GM23248 (cell line): ENCODE results near the gene SH3BP2. TPM values are rescaled to one million over a fixed set of nuclear protein-coding genes. Genes with fewer than 3 reads are reported as not detected.
A peak's percentile ranks its signal among the peaks of the same experiment; 100 is the strongest.

Experiments
- DNase-seq: peaks from one replicate; pipeline ENCODE4 v3.0.0-alpha.2; 2015
- H2AFZ ChIP-seq: fragments of 200-600 bp; sonication (generic); 2 replicates; pipeline ENCODE4 v1.6.1; 2016; ENCODE audit warnings: antibody characterized with exemption
- H3F3A ChIP-seq: fragments of 200-600 bp; sonication (generic); 2 replicates; pipeline ENCODE4 v1.6.1; 2016; ENCODE audit warnings: mild to moderate bottlenecking, antibody characterized with exemption, mixed run types; ENCODE audit not compliant: insufficient read depth
- H3K27ac ChIP-seq: fragments of 200-600 bp; sonication (generic); 2 replicates; pipeline ENCODE4 v1.5.1; 2016; ENCODE audit warnings: mild to moderate bottlenecking
- H3K27me3 ChIP-seq: fragments of 200-600 bp; sonication (generic); replicated peaks from 2 replicates; pipeline ENCODE4 v1.6.1; 2016; ENCODE audit warnings: mild to moderate bottlenecking; ENCODE audit not compliant: insufficient read depth
- H3K36me3 ChIP-seq: fragments of 200-600 bp; sonication (generic); 2 replicates; pipeline ENCODE4 v1.6.1; 2016; ENCODE audit warnings: low read depth, mild to moderate bottlenecking
- H3K4me1 ChIP-seq: fragments of 200-600 bp; sonication (generic); 2 replicates; pipeline ENCODE4 v1.6.1; 2016; ENCODE audit warnings: mild to moderate bottlenecking; ENCODE audit not compliant: insufficient read depth
- H3K4me2 ChIP-seq: fragments of 200-600 bp; sonication (generic); one replicate; pipeline ENCODE4 v1.6.1; 2016; ENCODE audit warnings: mild to moderate bottlenecking; ENCODE audit not compliant: unreplicated experiment
- H3K4me3 ChIP-seq: fragments of 200-600 bp; sonication (generic); 2 replicates; pipeline ENCODE4 v1.5.1; 2016; ENCODE audit warnings: mild to moderate bottlenecking
- H3K79me2 ChIP-seq: fragments of 200-600 bp; sonication (generic); 2 replicates; pipeline ENCODE4 v1.6.1; 2016; ENCODE audit warnings: mild to moderate bottlenecking; ENCODE audit not compliant: insufficient read depth
- H3K9ac ChIP-seq: fragments of 200-600 bp; sonication (generic); 2 replicates; pipeline ENCODE4 v1.6.1; 2016; ENCODE audit warnings: mild to moderate bottlenecking
- H3K9me2 ChIP-seq: fragments of 200-600 bp; sonication (generic); 2 replicates; pipeline ENCODE4 v1.6.1; 2016; ENCODE audit warnings: mixed run types, mild to moderate bottlenecking, moderate library complexity; ENCODE audit not compliant: insufficient read depth
- H3K9me3 ChIP-seq: fragments of 200-600 bp; sonication (generic); one replicate; pipeline ENCODE4 v1.6.1; 2017; ENCODE audit warnings: low read depth
- H4K20me1 ChIP-seq: fragments of 200-600 bp; sonication (generic); 2 replicates; pipeline ENCODE4 v1.6.0; 2016; ENCODE audit not compliant: insufficient read depth
- EZH2 ChIP-seq: fragments of 200-600 bp; sonication (generic); IDR thresholded peaks from 2 replicates; pipeline ENCODE4 v1.6.1; 2018; ENCODE audit warnings: antibody characterized with exemption, mild to moderate bottlenecking; ENCODE audit not compliant: insufficient read depth, poor library complexity, severe bottlenecking
- EZH2phosphoT487 ChIP-seq: fragments of 200-600 bp; sonication (generic); IDR thresholded peaks from 2 replicates; pipeline ENCODE4 v1.6.1; 2018; ENCODE audit warnings: antibody characterized with exemption, moderate library complexity, mild to moderate bottlenecking, low read depth; ENCODE audit not compliant: insufficient read depth
- WGBS, 2 experiments: methylation state at CpG; one replicate each; pipeline ENCODE4 v1.1.6; 2015 to 2017; ENCODE audit warnings: low lambda C conversion rate in 2 of 2, low coverage in 1 of 2; ENCODE audit errors: missing lambda C conversion rate in 2 of 2; 5-methylcytosine and 5-hydroxymethylcytosine counted together
- in situ Hi-C: fragments of 300-500 bp; cut with MboI; formaldehyde crosslinking; loops from 2 replicates; pipeline ENCODE4 v1.15.0; 2020
- polyA plus RNA-seq: library from polyadenylated mRNA; unstranded; fragments of >200 nt; fragmentation: Nextera tagmentation; extraction: Ambion mirVana; gene quantifications from 2 replicates; pipeline ENCODE4 v1.2.1, GENCODE V29; 2016
- total RNA-seq: library from RNA; depleted of rRNA; stranded (reverse); fragments of >200 nt; shearing (Covaris generic); gene quantifications from 2 replicates; pipeline ENCODE4 v1.2.3, GENCODE V29; 2014

Gene SH3BP2
- total and polyA plus RNA-seq, 2 experiments from 2014 or later: 20.9 to 31.2 TPM

GRCh38 chr4:2745516-2745915 lies 47.4 kb upstream of the SH3BP2 start:
- Histone ChIP-seq H3K36me3 (no peaks in the 10 kb centered on the region; the same call in 1 of the 2 replicates), H3K4me2 (no peak overlapping the region), H3K27me3 (no peaks in the 10 kb centered on the region), H3K79me2 (peaks cover 19% of the 10 kb centered on the region), H3K27ac (peak overlapping the region; percentile 37), H3K9me2 (no peaks in the 10 kb centered on the region), H3K9ac (peak overlapping the region; percentile 29; the same call in 1 of the 2 replicates), H2AFZ (no peak overlapping the region), H3K4me3 (no peak overlapping the region), H4K20me1 (no peaks in the 10 kb centered on the region), H3K4me1 (peaks cover 18% of the 10 kb centered on the region), H3F3A (peaks cover 6% of the 10 kb centered on the region; the same call in 1 of the 2 replicates), H3K9me3 (no peaks in the 10 kb centered on the region)
- TF ChIP-seq EZH2phosphoT487: no peak
- no peak for TF ChIP-seq EZH2
- in situ Hi-C loops: no loop called here
- WGBS, 2 experiments: 96 to 98% methylated on average over 4 to 5 of the region's 5 CpGs
- no peak for DNase-seq

DNA sequence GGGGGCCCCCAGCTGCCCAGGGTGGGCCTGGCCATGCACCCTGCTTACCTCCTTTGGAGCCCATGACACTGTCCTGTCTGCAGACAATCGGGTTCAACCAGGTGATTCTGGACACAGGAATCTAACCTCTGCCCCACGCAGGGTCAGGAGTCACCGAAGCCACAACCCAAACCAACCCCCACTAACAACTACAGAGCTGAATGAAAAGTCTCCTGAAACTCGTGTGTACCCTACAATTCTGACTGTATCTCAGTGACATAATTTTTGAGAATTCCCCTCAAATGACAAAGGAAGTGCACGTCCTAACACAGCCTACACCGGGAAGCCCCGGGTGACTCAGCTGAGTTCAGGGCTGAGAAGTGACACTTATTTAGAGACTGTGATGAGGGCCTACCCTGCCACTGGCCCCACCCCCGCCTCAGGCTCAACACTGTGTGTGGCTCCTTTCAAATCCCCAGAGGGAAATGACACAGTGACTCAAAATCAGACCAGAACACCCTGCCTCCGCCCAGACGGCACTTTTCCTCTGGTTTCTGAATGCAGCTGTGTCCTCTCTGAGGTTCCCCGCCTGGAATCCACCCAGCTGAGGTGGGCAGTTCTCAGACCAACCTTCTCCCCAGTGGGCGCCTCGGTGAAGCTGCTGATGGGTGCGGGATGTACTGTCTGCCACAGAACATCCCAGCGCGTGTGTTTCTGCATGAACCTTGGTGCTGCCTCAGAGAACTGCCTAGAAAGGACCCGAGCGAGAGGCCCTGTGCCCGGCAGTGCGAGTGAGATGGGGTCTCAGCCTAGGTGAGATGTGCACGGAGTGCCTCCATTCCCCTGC lies 46.7 kb upstream of the SH3BP2 start:
- H3K9ac ChIP-seq: peak overlapping the region; percentile 29; the same call in 1 of the 2 replicates
- peak; percentile 76 for DNase-seq
- no peak for TF ChIP-seq EZH2phosphoT487
- TF ChIP-seq EZH2: no peak

DNA sequence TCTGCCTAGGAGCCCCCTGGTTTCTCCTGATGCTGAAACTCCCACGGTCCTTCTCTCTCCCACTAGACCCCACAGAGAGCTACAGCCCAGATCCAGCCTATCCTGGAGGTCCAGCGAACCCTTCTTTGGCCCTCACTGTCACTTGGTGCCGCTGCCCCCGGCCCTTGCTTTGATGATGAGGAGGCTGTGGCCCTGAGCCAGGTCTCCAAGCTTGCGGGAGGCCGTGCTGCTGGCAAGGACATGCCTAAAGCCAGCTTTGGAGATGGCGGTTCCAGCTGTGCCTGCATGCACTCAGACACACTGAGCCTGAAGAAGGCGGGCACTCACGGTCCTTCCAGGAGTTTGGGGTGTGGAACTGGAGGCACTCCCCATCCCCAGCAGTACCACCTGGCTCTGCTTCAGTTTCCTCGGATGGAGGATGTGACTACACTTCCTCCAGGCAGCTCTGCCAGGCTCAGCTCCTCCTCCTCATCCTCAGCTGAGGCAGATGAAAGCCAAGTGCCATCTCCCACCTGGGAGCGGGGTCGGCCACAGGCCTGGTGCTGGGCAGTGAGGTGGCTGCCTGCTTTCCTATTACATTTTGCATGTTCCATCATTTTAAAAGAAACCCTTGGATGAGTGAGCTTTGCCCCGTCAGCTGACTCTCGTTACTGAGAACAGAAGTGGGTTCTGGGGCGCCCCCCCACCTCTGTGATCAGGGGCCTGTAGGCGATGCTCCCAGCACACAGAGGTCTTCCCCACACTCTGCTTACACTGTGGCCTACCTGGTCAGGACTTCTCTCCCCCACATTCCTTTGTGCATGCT lies 45.8 kb upstream of the SH3BP2 start:
- no peak for DNase-seq
- Histone ChIP-seq H3K27me3 (no peaks in the 10 kb centered on the region), H3F3A (peaks cover 6% of the 10 kb centered on the region; the same call in 1 of the 2 replicates), H3K9me3 (no peaks in the 10 kb centered on the region), H3K79me2 (peaks cover 35% of the 10 kb centered on the region), H3K4me1 (peaks cover 12% of the 10 kb centered on the region), H3K9me2 (no peaks in the 10 kb centered on the region), H3K4me3 (no peak overlapping the region), H3K36me3 (no peaks in the 10 kb centered on the region; the same call in 1 of the 2 replicates), H3K9ac (no peak overlapping the region), H2AFZ (no peak overlapping the region), H3K27ac (no peak overlapping the region), H4K20me1 (no peaks in the 10 kb centered on the region), H3K4me2 (no peak overlapping the region)
- no peak for TF ChIP-seq EZH2phosphoT487
- TF ChIP-seq EZH2: no peak
- in situ Hi-C loops: no loop called here
- 83 to 86% methylated on average over 16 of the region's 16 CpGs for WGBS, 2 experiments

More for the DNA sequence above, 46.7 kb upstream of the SH3BP2 start:
- Histone ChIP-seq H4K20me1 (no peaks in the 10 kb centered on the region), H2AFZ (no peak overlapping the region), H3K36me3 (no peaks in the 10 kb centered on the region; the same call in 1 of the 2 replicates), H3K79me2 (peaks cover 26% of the 10 kb centered on the region), H3K27me3 (no peaks in the 10 kb centered on the region), H3K4me2 (no peak overlapping the region), H3K4me1 (peaks cover 18% of the 10 kb centered on the region), H3K4me3 (no peak overlapping the region), H3F3A (peaks cover 6% of the 10 kb centered on the region; the same call in 1 of the 2 replicates), H3K9me3 (no peaks in the 10 kb centered on the region), H3K9me2 (no peaks in the 10 kb centered on the region), H3K27ac (peak overlapping the region; percentile 37)
- in situ Hi-C loops: no loop called here
- WGBS, 2 experiments: 54 to 56% methylated on average over 21 of the region's 21 CpGs
